HG02885 (cell line): ENCODE results near the gene CCDC157.
"Not testable (repeated sequence)": the region's sequence is repeated elsewhere in the genome, so short reads cannot be mapped to it uniquely, and the experiment has no call there.

Experiments used
- ATAC-seq: cut with Tn5 transposase; IDR thresholded peaks from one replicate; pipeline ENCODE4 v1.9.1; 2021; ENCODE audit warnings: mild to moderate bottlenecking; ENCODE audit not compliant: unreplicated experiment, poor library complexity

CCDC157 gene

DNA sequence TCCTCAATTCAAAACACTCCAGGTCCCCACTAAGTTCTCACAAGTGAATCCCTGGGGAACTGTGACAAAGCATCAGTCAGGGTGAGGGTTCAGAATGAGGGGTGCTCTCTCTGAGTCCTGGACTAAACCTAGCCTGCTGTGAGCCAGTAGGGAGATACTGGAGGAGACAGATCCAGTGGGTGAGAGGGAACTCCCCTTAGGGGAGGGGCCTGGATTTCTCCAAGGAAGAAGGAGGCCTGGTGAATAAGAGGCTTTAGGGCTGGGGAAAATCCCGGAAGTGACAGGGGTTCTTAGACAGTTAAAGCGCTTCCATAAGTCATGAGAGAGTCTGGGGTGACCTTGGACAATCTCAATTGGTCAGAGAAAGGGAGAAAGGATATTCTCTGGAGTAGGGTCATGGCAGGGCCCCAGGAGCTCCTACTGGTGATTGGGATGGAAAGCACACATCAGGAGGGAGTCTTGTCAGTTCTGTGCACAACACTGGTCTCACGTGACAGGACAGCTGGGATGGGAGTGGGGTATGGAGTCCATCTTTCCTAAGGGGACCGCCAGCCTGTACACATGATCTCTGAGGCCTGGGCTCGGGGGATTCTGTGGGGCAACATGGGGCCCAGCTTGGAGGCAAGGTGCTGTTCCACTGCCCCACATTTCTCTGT lies 31.6 kb upstream of the CCDC157 start:
- no peak for ATAC-seq

GRCh38 chr22:30325724-30326254 lies 31.0 kb upstream of the CCDC157 start:
- ATAC-seq = no peak

GRCh38 chr22:30326255-30326705 lies 30.5 kb upstream of the CCDC157 start:
- peak; percentile 34 for ATAC-seq

GRCh38 chr22:30326706-30327362 lies 30.0 kb upstream of the CCDC157 start, which contains the start of gene TBC1D10A:
TSS of gene TBC1D10A (minus strand) at chr22:30326941. CDS start at chr22:30326881, 60 bp downstream.
- peak; percentile 88 for ATAC-seq

DNA sequence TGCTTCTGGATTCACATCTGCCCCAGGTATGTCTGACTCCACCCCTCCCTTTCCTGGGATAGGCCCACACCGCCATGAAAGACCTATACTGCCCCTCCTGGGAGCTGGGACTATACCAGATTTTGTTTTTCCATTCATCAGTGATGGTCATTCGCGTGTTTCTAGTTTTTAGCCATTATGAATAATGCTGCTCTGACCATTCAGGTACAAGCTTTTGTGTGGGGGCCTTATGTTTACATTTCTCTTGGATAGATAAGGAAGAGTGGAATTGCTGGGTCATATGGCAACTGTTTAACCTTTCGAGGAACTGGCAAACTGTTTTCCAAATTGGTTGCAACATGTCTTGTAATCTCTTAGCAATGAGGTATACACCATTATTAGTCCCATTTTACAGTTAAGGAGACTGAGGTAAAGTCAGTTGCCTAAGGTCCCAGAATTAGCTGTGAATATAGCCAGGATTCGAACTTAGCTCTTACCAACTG lies 28.9 kb upstream of the CCDC157 start:
- no peak for ATAC-seq

DNA sequence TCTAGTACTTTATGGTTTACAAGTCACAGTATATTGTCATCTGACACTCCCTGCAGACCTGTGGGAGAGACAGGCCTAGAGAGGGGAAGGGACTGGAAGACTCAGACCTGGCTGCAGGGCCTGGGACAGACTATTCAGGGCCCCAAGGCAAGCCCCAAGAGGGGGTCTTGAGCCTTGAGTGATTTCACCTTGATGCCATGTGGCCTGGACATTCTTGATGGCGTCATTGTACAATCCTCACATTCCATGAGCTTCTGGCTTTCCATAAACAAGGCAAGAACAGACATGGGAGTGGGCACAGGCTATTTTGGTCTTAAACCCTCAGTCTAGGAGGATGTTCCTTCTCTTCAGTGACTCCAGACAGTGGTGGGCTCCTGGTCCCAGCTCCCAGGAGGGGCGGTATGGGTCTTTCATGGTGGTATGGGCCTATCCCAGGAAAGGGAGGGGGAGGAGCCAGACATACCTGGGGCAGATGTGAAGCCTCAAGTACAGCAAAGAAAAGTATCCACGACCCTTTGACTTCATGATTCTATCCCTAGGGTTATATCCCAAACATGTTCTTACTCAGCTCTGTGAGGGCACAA lies 28.2 kb upstream of the CCDC157 start:
- no peak for ATAC-seq

- ATAC-seq = no peak
Measured at GRCh38 chr22:30332551-30332950, 24.3 kb upstream of the CCDC157 start.

DNA sequence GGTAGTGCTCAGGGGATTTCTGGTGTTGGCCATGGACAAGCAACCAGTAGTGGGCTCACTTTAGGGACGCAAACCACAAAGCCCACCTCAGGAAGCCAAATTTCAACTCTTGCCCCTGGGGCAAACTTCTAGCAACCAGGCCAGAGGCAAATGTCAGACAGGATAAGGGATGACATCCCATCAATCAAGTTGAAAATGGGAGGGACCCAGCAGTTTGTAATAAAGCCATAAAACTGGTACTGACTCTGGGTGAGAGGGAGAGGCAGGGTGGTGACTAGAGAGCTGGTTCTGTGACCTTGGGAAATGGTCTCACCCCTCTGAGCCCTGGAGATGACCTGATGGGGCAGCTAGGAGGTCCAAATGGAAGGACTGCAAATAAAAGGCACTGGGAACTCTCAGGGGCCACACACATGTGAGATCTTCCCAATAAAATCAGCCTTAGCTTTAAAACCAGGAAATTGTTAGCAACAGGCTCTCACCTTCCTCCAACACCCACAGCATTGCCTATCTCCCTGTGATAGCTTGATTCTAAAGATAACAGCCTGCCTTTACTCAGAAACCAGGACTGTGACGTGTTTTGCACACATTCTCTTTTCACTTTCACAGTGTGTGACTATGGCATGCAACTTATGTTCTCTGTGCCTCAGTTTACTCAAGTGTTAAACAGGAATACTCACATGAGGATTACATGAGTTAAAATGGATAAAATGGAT lies 23.7 kb upstream of the CCDC157 start:
- no peak for ATAC-seq

DNA sequence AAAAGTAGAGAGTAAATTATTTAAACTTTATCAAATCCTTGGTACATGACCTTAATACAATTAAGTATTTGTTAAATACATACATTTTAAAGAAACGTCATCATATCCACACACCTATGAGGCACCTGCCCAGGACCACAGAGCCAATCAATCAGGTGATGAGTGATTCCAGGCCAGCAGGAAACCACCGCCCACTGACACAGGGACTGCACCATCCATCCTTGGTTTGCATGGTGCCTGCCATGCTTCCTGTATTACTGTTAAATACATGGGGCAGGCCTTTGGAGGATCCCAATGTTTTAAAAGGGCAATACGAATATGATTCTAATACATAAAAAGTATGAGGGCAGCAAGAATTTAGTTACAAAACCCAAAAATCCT lies 23.1 kb upstream of the CCDC157 start:
- ATAC-seq = no peak

DNA sequence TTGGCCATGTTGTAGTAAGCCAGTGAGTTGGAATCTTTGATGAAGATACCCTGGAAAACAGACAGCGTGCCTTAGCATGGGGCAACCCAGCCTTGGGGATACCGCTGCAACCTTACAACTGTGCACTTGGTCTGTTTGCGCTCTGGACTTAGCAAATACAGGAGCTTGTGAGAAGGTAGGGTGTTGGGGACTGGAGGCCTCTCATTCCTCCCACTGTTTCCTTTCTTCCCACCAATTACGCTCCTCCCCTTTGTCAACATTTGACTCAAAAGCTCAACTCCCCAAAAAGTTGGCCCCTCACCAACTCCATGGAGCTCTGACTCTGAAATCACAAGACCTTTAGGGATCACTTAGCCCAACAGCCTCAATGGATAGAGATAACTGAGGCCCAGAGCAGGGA lies 22.2 kb upstream of the CCDC157 start:
- no peak for ATAC-seq

DNA sequence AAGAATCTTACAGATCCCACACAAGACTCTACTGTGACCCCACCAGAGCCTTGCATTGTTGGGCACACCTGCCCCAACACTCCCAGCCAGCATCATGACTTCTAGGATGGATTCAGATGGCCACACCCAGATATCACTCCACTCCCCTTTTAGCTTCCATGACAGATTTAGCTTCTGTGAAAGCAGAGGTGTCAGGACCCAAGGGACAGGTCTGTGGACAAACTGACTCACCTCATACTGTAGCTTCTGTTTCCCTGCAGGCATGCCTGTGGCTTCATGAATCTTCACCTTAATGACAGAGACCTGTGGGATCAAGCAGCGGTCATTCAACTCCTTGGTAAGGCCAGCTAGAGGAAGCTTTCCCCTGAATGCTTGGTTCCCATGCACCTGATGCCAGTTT lies 21.6 kb upstream of the CCDC157 start:
- no peak for ATAC-seq

DNA sequence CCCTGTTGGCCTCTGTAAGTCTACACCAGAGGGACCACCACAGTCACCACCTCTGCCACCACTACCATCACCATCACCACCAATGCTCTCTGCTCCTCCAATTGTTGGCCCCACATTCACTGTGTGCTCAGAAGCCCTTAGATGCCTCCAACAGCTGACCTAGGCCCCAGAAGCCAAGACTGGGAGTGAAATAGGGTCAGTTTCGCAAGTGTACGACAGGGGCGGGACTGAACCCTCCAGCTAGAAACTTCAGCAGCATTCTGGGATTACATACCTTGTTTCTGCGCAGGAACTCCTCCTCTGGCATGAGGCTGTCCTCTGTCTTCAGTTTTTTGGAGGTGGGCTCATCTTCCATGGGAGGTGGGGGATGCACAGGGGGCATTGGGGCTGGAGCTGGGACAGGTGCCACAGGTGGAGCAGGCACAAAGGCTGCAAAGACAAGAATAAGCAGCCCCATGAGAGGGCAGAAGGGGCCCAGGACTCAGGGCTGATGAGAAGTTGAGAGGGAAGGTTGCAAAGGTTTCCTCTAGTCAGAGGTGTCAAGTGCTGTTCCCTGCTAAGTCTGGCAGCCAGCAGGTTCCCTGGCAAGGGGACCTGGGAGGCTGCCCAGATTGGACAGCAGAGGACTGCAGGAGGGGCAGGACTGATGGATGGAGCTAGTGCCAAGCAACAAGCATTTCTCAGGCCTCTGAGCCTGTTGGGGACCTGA lies 19.9 kb upstream of the CCDC157 start:
- no peak for ATAC-seq

GRCh38 chr22:30337461-30337778 lies 19.4 kb upstream of the CCDC157 start:
- no peak for ATAC-seq

- ATAC-seq = not testable (repeated sequence)
Measured at GRCh38 chr22:30338341-30338740, 18.5 kb upstream of the CCDC157 start.

- no peak for ATAC-seq
Measured at GRCh38 chr22:30338802-30339201, 18.0 kb upstream of the CCDC157 start.

- no peak for ATAC-seq
Measured at GRCh38 chr22:30340911-30341685, 15.7 kb upstream of the CCDC157 start.

DNA sequence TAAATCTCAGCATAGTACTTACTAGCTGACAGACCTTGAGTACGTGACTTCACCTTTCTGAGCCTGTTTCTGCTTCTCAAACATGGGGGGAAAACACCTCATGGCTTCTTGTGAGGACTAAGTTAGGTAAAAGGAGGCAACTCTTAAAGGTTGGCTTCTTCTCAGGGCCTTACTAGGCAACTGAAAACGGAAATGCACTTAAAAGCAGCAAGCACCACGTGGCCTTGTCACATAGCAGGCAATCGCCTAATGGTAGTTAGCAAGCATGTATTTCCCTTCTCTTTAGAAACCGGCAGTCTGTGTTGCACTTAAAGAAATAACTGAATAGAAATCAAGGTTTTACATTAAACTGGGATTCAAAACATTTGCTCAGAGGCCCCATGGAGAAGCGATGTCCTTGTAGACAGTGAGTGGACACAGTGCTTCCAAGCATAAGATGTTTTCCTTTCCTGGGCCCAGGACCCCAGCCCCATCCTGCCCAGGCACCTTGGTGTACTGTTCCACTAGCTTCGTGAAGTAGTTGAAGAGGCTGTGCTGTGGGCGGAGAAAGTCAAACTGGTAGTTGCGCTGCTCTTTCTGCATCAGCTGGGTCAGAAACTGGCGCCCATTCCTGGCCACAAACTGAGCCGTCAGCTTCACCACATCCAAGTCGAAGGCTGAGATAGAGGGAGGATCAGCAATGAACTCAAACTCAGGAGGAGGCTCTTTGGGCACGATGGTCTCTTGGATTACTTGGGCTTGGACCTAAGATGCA lies 12.2 kb upstream of the CCDC157 start:
- ATAC-seq = no peak

- ATAC-seq = no peak
Measured at GRCh38 chr22:30347255-30347892, 9.4 kb upstream of the CCDC157 start.
